BJ (cell line): ENCODE results near the gene CFTR. TPM values are rescaled to one million over a fixed set of nuclear protein-coding genes. Genes with fewer than 3 reads are reported as not detected.

Experiments used
- CTCF ChIA-PET: fragments of 350-600 bp; formaldehyde crosslinking; extraction: SDS; loops from one replicate; lab custom pipeline; 2021; ENCODE audit warnings: antibody characterized with exemption, inconsistent platforms; lab: Yijun Ruan, JAX
- POLR2A ChIA-PET: fragments of 300-600 bp; sonication (Branson Sonifier 250); formaldehyde crosslinking; extraction: SDS; loops from one replicate; lab custom pipeline; 2021; ENCODE audit warnings: antibody characterized with exemption; lab: Charles Lee
- DNase-seq: peaks from one replicate; pipeline ENCODE4 v3.0.0-alpha.2; 2011; ENCODE audit warnings: low read depth
- H3K27me3 ChIP-seq: 2 replicates; pipeline ENCODE4 v1.6.0; 2011; ENCODE audit warnings: low read length; ENCODE audit not compliant: control insufficient read depth, insufficient read depth
- H3K36me3 ChIP-seq: 2 replicates; pipeline ENCODE4 v1.5.1; 2011; ENCODE audit warnings: low read length; ENCODE audit not compliant: control insufficient read depth, insufficient read depth
- H3K4me3 ChIP-seq: 2 replicates; pipeline ENCODE4 v1.5.1; 2011; ENCODE audit warnings: low read depth, mild to moderate bottlenecking, control low read depth, low read length
- polyA plus RNA-seq: library from polyadenylated mRNA; depleted of rRNA; stranded (reverse); fragments of >200 nt; gene quantifications from 2 replicates; pipeline ENCODE4 v1.2.3, GENCODE V29; 2011
- TF ChIP-seq, protein P1 (sequence below): IDR thresholded peaks from 2 replicates; pipeline ENCODE4 v1.5.1; 2011; ENCODE audit warnings: low read depth, mild to moderate bottlenecking, control low read depth, inconsistent platforms, low read length, moderate library complexity; ENCODE audit not compliant: insufficient read depth

The CFTR gene
- polyA plus RNA-seq, 1 experiment, result not detected

GRCh38 chr7:117530390-117530789, 50.6 kb downstream of the CFTR start:
- TF ChIP-seq, protein P1, sequence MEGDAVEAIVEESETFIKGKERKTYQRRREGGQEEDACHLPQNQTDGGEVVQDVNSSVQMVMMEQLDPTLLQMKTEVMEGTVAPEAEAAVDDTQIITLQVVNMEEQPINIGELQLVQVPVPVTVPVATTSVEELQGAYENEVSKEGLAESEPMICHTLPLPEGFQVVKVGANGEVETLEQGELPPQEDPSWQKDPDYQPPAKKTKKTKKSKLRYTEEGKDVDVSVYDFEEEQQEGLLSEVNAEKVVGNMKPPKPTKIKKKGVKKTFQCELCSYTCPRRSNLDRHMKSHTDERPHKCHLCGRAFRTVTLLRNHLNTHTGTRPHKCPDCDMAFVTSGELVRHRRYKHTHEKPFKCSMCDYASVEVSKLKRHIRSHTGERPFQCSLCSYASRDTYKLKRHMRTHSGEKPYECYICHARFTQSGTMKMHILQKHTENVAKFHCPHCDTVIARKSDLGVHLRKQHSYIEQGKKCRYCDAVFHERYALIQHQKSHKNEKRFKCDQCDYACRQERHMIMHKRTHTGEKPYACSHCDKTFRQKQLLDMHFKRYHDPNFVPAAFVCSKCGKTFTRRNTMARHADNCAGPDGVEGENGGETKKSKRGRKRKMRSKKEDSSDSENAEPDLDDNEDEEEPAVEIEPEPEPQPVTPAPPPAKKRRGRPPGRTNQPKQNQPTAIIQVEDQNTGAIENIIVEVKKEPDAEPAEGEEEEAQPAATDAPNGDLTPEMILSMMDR, result no peak
- CTCF ChIA-PET, result no interaction called here
- no peak for DNase-seq
- POLR2A ChIA-PET, result no interaction called here
- H3K36me3 ChIP-seq, result no peaks in the 10 kb centered on the region
- no peaks in the 10 kb centered on the region for H3K27me3 ChIP-seq
- H3K4me3 ChIP-seq, result no peak overlapping the region

GRCh38 chr7:117531595-117532244, 51.9 kb downstream of the CFTR start:
- no peak for DNase-seq
- H3K27me3 ChIP-seq, result no peaks in the 10 kb centered on the region
- ChIA-PET POLR2A (no interaction called here), CTCF (no interaction called here)
- H3K4me3 ChIP-seq, result no peak overlapping the region
- H3K36me3 ChIP-seq, result no peaks in the 10 kb centered on the region
- TF ChIP-seq, protein P1, result no peak

DNA sequence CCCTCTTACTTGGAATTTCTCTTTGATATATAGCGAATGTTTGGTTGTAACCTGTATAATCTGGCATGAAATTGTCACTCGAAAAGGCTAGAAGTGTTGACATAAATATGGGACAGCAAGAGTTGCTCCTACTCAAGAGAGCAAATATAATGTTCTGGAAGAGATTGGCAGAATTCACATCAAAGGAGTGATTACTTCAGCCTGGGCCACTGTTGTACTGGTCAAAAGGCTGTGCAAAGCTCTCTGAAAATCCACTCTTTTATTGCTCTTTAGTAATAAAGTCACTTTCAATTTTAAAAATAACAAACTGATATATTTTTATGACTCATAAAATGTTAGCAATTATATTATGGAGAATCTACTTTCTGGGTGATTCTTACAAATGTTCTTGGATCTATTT, 58.2 kb downstream of the CFTR start:
- Histone ChIP-seq H3K36me3 (no peaks in the 10 kb centered on the region), H3K4me3 (no peak overlapping the region), H3K27me3 (no peaks in the 10 kb centered on the region)
- CTCF ChIA-PET, result interaction anchor here (0.8 kb wide), 1 partner anchor 47 kb away, joined by 4 read pairs; no protein-coding TSS in a partner anchor
- no peak for DNase-seq
- TF ChIP-seq, protein P1, result no peak
- POLR2A ChIA-PET, result no interaction called here

- DNase-seq, result no peak
- H3K4me3 ChIP-seq, result no peak overlapping the region
- ChIA-PET POLR2A (no interaction called here), CTCF (no interaction called here)
- no peaks in the 10 kb centered on the region for H3K27me3 ChIP-seq
- TF ChIP-seq, protein P1, result no peak
- H3K36me3 ChIP-seq, result no peaks in the 10 kb centered on the region
Observed at GRCh38 chr7:117544061-117544460, 64.2 kb downstream of the CFTR start.

GRCh38 chr7:117548035-117548434, 68.2 kb downstream of the CFTR start:
- DNase-seq, result no peak
- Histone ChIP-seq H3K4me3 (no peak overlapping the region), H3K36me3 (no peaks in the 10 kb centered on the region), H3K27me3 (no peaks in the 10 kb centered on the region)
- ChIA-PET POLR2A (no interaction called here), CTCF (no interaction called here)
- TF ChIP-seq, protein P1, result no peak
